HG03571 (cell line): Measurements from ENCODE around the gene DCAF4.
"Not testable (repeated sequence)": the region's sequence is repeated elsewhere in the genome, so short reads cannot be mapped to it uniquely, and the experiment has no call there.

ENCODE experiments used
- ATAC-seq: cut with Tn5 transposase; IDR thresholded peaks from one replicate; pipeline ENCODE4 v1.9.1; 2021; ENCODE audit not compliant: unreplicated experiment

The DCAF4 gene

DNA sequence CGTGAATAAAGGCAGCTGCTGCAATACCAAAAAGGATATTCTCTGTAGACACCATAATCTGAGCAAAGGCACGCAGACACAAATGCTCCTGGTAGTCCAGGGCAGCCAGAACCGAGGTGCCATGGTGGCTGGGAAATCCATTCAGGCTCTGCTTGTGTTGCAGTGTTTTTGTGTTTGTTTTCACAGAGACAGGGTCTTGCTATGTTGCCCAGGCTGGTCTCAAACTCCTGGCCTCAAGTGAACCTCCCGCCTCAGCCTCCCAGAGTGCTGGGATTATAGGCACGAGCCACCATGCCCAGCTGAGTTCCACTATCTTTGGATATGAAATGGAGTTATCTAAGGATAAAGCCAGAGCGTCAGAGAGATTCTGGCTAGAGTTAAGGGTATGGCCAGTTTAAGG is 39.8 kb downstream of the DCAF4 start:
- ATAC-seq, result no peak

DNA sequence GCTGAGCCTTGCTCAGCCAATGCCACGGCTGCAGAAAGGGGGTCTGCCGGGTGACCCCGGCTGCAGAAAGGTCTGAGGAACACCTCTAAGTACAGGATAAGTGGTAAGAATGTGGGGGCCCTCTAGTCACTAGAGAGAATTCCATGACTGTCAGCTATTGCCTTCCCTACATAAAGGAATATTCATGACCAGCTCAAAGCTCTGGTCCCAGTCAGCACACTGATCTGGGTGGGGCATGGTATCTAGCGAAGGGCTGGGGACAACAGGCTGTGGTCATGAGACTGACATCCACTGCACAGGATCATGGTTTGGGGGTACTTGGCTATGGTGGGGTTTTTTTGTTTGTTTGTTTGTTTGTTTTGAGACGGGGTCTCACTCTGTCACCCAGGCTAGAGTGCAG is 42.1 kb downstream of the DCAF4 start:
- ATAC-seq, result no peak

- no peak for ATAC-seq
These were observed 43.9 kb downstream of the DCAF4 start for GRCh38 chr14:72970058-72970630.

- no peak for ATAC-seq
These were observed 44.7 kb downstream of the DCAF4 start for GRCh38 chr14:72970824-72971434.

DNA sequence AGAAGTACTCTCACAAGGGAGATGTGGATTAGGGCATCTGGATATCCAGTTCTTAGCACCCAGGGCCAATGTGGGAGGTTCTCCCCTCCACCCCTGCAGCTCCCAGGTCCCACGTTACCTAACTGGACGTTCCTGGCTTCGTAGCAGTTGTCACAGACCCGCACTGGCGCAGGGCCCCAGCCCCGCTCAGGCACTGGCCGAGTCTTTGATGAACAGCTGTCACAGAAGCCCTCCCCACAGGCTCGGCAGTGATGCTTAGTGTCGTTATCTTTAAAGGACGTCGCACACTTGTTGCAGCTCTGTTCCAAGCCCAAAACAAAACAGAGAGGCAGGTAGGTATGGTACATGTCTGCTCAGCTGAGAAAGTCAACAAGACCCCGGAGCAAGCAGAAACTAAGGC is 48.4 kb downstream of the DCAF4 start:
- no peak for ATAC-seq

DNA sequence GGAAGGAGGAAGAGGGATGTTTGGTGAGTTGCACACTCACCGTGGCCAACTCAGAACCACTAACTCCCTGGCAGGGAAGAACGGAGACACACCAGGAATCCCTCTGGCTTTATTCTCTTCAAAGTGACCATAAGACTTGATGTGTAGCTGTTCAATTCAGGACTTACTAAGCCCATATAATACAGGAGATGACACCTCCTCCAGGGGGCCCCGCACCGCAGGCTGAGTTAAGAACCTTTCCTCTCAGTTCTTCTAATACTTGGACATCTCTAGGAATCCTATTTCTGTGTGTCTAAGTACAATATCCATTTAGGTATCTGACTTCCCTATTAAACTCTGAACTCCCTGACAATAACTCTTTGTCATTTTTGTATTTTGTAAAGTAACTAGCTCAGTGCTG is 49.5 kb downstream of the DCAF4 start:
- ATAC-seq, result no peak

DNA sequence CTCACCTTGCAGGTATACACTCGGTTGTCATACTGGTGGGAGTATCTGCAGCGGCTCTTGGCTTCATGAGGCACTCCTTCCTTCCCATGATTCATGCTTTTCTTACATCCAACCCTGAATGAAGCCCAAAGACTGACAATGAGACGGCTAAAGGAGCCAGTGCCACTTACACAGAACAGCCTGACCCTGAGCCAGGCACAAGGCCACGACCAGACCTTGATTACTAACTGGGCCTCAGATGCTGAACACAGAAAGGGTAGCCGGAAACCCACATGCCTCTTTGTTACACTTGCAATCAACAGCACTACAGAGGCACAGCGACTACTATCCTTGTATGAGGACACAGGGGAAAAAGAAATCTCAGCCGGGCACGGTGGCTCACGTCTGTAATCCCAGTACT is 52.6 kb downstream of the DCAF4 start:
- ATAC-seq, result no peak

DNA sequence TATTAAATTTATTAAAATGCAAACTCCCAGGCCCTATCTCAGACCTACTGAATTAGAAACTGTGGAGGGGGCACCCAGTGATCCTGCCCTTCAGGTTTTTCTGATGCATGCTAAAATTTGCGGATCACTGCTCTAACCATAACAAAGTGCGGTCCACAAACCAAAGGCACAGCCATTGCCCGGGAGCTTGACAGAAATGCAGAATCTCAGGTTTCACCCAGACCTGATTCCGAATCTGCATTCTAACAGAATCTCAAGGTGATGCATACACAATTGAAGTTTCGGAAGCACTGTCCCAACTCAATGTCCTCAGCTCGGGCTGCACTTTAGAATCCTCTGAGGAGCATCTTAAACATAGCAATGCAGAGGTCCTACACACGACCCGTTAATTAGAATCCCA is 54.6 kb downstream of the DCAF4 start:
- no peak for ATAC-seq

GRCh38 chr14:72982146-72982708 is 56.0 kb downstream of the DCAF4 start:
- no peak for ATAC-seq

DNA sequence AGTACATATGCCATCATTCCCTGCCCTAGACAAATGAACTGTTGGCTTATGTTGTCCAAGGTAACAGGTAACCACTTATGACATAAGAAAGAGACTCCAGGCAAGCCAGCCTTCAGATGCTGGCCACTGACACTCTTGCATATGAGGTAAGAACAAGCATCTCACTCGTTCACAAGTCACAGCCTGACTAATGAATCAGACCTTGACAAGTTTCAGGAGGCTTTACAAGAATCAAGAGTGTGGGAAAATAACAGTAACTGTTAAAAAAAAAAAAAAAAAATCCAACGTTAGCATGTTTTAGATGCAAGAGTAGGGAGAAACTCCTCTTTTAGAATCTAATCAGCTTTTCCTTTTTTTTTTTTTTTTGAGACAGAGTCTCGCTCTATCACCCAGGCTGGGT is 60.0 kb downstream of the DCAF4 start:
- no peak for ATAC-seq

DNA sequence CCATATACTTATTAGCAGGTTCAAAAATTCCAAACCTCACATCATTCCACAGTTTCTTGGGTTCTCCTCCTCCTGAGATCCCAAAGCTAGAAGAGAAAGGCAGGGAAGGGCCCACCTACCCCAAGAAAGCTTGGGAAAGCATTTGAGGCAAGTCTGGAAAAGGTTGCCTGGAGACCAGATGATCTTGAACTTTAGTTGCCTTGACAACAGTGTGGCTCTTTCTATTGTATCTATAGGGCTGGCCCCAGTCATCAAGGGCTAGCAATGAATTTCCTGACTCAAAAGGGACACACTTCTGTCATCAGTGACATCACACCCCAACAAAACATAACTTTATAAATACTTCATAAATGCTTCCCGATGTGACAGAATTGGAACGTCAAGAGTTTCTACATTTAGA is 60.6 kb downstream of the DCAF4 start:
- no peak for ATAC-seq

- ATAC-seq, result no peak
These were observed 63.9 kb downstream of the DCAF4 start for GRCh38 chr14:72990171-72990570.

DNA sequence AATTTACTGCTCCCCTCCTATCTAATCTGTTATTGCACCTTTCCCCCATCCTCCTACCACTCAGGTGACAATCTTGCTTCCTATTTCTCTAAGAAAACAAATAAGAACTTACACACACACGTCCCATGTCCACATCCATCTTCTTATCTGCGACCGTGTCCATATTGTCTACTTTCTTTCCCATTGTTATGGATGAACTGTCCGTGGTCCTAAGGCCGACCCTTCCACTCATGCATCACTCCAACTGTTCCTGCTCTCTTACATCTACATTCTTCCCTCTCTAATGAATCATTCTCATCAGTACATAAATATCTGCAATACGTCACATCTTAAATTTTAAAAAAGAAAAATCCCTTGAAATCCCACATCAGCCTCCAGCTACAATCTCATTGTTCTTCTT is 70.7 kb downstream of the DCAF4 start:
- ATAC-seq, result no peak

DNA sequence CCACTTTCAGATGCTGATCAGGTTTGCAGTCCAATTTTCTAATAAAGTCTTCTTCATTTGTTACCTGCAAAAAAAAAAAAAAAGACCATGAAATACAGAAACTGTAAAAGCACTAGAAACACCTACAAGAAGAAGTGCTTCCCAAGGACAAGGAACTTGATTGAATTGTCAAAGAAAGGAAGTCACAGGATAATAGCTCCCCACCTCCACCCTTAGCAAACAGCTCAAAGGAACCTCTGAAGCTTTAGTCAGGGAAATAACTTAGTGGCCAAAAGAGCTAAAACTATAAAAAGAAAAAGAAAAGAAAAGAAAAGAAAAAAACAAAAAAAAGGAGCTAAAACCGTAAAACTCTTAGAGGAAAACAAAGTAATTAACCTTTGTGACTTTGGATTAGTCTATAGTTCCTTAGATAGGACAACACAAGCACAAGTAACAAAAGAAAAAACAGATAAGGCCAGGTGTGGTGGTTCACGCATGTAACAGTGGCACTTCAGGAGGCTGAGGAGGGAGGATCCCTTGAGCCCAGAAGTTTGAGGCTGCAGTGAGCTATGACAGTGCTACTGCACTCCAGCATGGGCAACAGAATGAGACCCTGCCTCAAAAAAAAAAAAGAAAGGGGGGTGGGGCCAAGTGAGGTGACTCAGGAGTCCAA is 72.1 kb downstream of the DCAF4 start:
- no peak for ATAC-seq

- no peak for ATAC-seq
These were observed 73.1 kb downstream of the DCAF4 start for GRCh38 chr14:72999316-72999715.

DNA sequence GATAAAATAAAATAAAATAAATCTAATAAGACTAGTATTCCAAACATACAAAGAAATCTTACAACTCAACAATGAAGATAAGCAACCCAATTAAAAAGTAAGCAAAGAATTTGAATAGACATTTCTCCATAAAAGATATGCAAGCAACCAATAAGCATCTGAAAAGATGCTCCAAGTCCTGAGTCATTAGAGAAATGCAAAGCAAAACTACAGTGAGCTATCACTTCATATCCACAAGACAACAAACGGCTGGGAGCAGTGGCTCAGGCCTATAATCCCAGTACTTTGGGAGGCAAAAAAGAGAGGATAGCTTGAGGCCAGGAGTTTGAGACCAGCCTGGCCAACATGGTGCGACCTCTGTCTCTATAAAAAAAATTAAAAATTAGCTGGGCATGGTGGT is 73.8 kb downstream of the DCAF4 start:
- ATAC-seq, result no peak

- ATAC-seq, result no peak
These were observed 77.4 kb downstream of the DCAF4 start for GRCh38 chr14:73003681-73004080.

DNA sequence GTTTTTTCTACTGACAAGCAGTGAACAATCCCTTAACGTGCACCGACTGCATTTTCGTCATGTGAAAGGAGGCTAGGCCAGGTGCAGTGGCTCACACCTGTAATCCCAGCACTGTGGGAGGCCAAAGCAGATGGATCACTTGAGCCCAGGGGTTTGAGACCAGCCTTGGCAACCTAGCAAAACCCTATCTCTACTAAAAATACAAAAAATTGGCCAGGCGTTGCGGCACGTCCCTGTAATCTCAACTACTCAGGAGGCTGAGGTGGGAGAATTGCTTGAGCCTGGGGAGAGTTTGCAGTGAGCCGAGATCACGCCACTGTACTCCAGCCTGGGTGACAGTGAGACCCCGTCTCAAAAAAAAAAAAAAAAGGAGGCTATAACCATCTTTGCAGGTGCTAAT is 78.4 kb downstream of the DCAF4 start:
- ATAC-seq, result not testable (repeated sequence)

DNA sequence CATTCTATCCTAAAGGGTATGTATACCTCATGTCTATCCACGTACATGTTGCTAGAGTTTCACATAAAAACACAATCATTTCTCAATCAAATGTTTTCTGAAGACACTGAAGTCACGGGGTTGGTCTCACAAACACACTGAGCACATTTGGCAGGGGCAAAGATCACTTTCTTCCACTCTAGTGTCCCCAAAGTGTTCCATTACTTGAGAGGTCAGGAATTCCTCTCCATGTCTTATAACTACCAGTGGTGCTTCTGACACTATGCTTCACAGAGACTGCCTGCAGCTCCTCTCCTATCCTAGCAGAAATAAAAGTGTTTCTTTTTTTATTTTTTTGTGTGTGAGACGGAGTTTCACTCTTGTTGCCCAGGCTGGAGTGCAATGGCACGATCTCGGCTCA is 81.6 kb downstream of the DCAF4 start:
- no peak for ATAC-seq

DNA sequence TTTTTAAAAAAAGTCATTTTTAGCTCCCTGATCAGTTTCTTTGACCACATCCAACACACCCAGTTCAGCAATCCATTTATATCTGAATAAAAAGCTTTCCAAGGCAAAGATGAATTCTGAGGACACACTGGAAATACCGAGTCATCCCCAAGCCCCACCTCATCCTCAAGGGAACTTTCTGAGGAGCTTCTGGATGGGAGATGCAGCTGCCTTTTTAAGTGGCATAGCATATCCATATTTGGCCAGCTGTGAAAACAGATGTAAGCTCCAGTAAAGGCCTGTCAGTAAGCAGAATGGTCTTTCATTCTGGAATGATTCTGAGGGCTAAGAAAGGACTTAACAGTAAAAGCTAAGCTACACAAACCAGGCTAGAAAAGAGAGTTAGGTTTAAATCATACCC is 82.2 kb downstream of the DCAF4 start:
- ATAC-seq, result no peak
